ENCODE results near the gene TMEM266. TPM values are rescaled to one million over a fixed set of nuclear protein-coding genes. Genes with fewer than 3 reads are reported as not detected.
"Not testable (repeated sequence)": the region's sequence is repeated elsewhere in the genome, so short reads cannot be mapped to it uniquely, and the experiment has no call there.

The TMEM266 gene, protein sequence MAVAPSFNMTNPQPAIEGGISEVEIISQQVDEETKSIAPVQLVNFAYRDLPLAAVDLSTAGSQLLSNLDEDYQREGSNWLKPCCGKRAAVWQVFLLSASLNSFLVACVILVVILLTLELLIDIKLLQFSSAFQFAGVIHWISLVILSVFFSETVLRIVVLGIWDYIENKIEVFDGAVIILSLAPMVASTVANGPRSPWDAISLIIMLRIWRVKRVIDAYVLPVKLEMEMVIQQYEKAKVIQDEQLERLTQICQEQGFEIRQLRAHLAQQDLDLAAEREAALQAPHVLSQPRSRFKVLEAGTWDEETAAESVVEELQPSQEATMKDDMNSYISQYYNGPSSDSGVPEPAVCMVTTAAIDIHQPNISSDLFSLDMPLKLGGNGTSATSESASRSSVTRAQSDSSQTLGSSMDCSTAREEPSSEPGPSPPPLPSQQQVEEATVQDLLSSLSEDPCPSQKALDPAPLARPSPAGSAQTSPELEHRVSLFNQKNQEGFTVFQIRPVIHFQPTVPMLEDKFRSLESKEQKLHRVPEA
- total RNA-seq (under 1 TPM in 1 of 4 donors, not detected in 3; 0.09 TPM), polyA plus RNA-seq (not detected)
- long read RNA-seq, donor 1: 0 reads
- long read RNA-seq, donor 2: 0 reads
- long read RNA-seq, donor 3, partial matches to known transcripts: 0 of 2 reads
- long read RNA-seq, donor 3, other reads (novel, unspliced or antisense): 2 of 2 reads
- long read RNA-seq, donor 4: 0 reads

GRCh38 chr15:76059320-76060117 is at the start of gene TMEM266:
TMEM266 (plus strand) TSS chr15:76059985; CDS start chr15:76134264, 74,279 bp downstream.
- ATAC-seq: peak; percentile 73 to 77
- peak; percentile 28 to 78 (median 74) for DNase-seq

DNA sequence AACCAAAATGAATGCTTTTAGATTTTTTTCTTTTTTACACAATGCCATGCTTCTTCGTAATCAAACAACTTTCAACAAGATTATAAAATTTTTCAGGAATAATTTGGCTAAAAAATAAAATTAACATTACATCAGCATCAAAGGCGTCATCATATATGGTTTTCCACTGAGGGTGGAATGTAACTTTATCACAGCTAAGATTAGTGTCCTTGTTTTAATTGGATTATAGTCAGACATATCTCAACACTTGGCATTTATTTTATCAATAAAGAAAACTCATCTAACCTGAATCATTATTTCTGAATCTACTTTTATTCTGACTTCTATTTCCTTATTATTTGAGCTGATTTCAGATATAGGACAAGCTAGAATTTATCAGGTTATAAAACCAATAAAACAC is 49.2 kb upstream of the TMEM266 start:
- no peaks in the 10 kb centered on the region for H3K9me3 ChIP-seq (ENCODE audit: control insufficient read depth, low read length)
- no peak for ATAC-seq
- no peaks in the 10 kb centered on the region for H3K27me3 ChIP-seq (ENCODE audit: control insufficient read depth, insufficient read depth)
- intact Hi-C loops (cut with DNase I): no loop called here
- H3K4me1 ChIP-seq (ENCODE audit: control insufficient read depth, insufficient read depth, low read length): no peaks in the 10 kb centered on the region
- WGBS: 52% methylated on average over 2 of the region's 2 CpGs
- H3K4me3 ChIP-seq (ENCODE audit: low read length): no peak overlapping the region
- no peak for DNase-seq
- no peak overlapping the region for H3K27ac ChIP-seq (ENCODE audit: low read length)

More at GRCh38 chr15:76059320-76060117, at the start of gene TMEM266:
- WGBS: under 1% methylated on average over 107 of the region's 107 CpGs
- peak within 1 kb of the TSS; percentile 84 for H3K4me3 ChIP-seq (ENCODE audit: low read length)
- H3K9me3 ChIP-seq (ENCODE audit: control insufficient read depth, low read length): no peaks in the 10 kb centered on the region
- no peaks in the 10 kb centered on the region for H3K4me1 ChIP-seq (ENCODE audit: control insufficient read depth, insufficient read depth, low read length)
- H3K27ac ChIP-seq (ENCODE audit: low read length): no peak within 1 kb of the TSS
- intact Hi-C loops (cut with DNase I): loop anchor here in 3 of 4 donors (2.0 to 5.0 kb wide), 2 partner anchors 78 to 79 kb away; no protein-coding TSS in a partner anchor
- H3K27me3 ChIP-seq (ENCODE audit: control insufficient read depth, insufficient read depth): no peaks in the 10 kb centered on the region

DNA sequence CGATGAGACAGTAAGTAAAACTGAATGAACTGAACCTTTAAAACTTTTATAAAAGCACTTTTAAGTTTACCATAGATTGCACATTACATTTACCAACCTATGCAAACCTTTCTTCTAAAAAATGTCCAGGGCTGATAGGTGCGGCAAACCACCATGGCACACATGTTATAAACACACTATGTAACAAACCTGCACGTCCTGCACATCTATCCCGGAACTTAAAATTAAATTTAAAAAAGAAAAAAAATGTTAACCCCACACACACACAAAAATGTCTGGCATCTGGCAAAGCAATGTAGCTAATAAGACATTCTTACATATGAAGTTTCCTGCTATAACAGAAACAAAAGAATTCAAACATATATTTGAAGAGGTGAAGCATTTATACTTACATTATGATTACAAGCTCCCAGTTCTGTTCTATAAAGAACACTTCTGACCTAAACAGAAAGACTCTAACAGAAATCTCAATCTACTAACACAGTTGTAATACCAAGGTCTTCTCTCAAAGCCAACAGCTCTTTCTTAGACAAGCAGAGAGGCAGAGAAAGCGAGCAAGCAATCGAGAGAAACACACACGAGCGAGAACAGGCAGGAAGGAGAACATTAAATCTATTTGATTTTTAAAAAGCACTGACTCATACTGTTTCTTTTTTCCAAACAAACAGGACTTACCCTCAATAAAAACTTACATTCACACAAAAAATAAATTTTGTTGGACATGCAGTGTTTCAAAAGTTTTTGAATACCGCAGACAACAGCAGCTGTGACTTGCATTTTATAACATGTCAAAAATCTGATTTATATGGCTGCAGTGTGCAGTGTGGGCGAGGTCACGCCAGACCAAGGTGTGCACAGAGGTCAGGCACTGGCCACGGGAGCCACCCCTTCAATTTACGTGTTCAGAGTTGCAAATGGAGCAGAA is 47.9 kb upstream of the TMEM266 start, which contains the start of gene NRG4:
TSS of gene NRG4 (minus strand) at position 798 of the 925 bp plus-strand sequence. CDS start 1,194 bp downstream, outside the sequence.
- DNase-seq (no peak), ATAC-seq (no peak)
- 39% methylated on average over 13 of the region's 13 CpGs for WGBS
- Histone ChIP-seq H3K27me3 (ENCODE audit: control insufficient read depth, insufficient read depth) (no peaks in the 10 kb centered on the region), H3K9me3 (ENCODE audit: control insufficient read depth, low read length) (no peaks in the 10 kb centered on the region), H3K27ac (ENCODE audit: low read length) (no peak within 1 kb of the TSS), H3K4me1 (ENCODE audit: control insufficient read depth, insufficient read depth, low read length) (no peaks in the 10 kb centered on the region), H3K4me3 (ENCODE audit: low read length) (peak within 1 kb of the TSS; percentile 10)
- intact Hi-C loops (cut with DNase I): no loop called here

GRCh38 chr15:76013470-76013869 is 46.3 kb upstream of the TMEM266 start:
- H3K27ac ChIP-seq (ENCODE audit: low read length); H3K4me1 ChIP-seq (ENCODE audit: control insufficient read depth, insufficient read depth, low read length); H3K27me3 ChIP-seq (ENCODE audit: control insufficient read depth, insufficient read depth); intact Hi-C loops (cut with DNase I); H3K9me3 ChIP-seq (ENCODE audit: control insufficient read depth, low read length); DNase-seq; ATAC-seq; H3K4me3 ChIP-seq (ENCODE audit: low read length): not testable (repeated sequence)
- 95% methylated on average over 4 of the region's 4 CpGs for WGBS

DNA sequence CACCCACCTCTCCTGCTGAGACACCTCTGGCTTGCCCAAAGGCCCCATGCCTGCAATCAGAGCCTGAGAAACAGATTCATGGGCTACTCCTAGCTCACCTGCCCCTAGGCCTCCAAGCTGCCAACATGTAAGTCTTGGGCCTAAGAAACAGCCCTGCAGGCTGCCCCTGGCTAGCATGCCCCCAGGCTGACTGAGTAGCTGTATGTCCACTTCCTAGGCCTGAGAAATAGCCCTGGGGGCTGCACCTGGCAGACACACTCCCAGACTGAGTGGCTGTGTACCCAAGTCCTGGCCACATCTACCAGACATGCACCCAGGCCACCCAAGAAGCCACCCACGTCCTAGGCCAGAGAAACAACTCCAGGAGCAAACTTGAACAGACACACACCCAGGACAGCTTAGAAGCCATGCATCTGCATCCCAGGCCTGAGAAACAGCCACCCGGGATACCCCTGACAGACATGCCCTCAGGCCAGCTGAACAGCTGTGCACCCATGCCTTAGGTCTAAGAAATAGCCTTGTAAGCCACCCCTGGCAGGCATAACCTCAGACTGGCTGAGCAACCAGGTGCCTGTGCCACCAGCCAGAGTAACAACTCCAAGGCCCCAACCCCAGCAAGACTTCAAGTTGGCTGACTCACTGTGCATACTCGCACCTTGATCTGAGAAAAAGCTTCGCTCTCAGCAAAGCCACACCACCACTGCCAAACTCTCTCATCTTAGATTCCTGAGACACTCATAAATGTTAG is 35.6 kb upstream of the TMEM266 start:
- ATAC-seq: no peak
- WGBS: 82% methylated on average over 4 of the region's 4 CpGs

GRCh38 chr15:76032046-76032445 is 27.7 kb upstream of the TMEM266 start:
- Histone ChIP-seq H3K9me3 (ENCODE audit: control insufficient read depth, low read length) (no peaks in the 10 kb centered on the region), H3K27ac (ENCODE audit: low read length) (no peak overlapping the region), H3K27me3 (ENCODE audit: control insufficient read depth, insufficient read depth) (no peaks in the 10 kb centered on the region), H3K4me1 (ENCODE audit: control insufficient read depth, insufficient read depth, low read length) (no peaks in the 10 kb centered on the region), H3K4me3 (ENCODE audit: low read length) (no peak overlapping the region)
- intact Hi-C loops (cut with DNase I): no loop called here
- DNase-seq (no peak), ATAC-seq (no peak)
- WGBS: 89% methylated on average over 1 of the region's 1 CpG

More for the DNA sequence above, 35.6 kb upstream of the TMEM266 start:
- Histone ChIP-seq H3K4me1 (ENCODE audit: control insufficient read depth, insufficient read depth, low read length) (no peaks in the 10 kb centered on the region), H3K27me3 (ENCODE audit: control insufficient read depth, insufficient read depth) (no peaks in the 10 kb centered on the region), H3K27ac (ENCODE audit: low read length) (no peak overlapping the region), H3K4me3 (ENCODE audit: low read length) (no peak overlapping the region), H3K9me3 (ENCODE audit: control insufficient read depth, low read length) (peaks cover 2% of the 10 kb centered on the region)
- intact Hi-C loops (cut with DNase I): no loop called here
- peak in 1 of 3 donors; percentile 25 for DNase-seq

DNA sequence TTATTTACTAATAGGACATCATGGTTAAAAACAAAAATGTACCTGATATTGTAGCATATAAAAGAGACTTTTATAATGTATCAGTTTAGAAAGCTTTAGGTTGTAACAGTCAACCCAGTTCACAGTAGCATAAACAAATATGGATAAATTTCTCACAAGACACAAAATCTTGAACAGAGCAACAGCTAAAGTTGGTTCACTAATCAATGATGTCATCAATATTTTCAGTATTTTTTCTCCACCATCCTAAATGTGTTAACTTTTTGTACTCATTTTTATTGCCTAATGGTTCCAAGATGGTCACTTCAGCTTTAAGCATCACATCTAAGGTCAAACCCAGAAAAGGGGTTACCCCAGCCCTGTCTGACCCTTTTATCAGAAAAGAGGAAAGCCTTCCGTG is 26.3 kb upstream of the TMEM266 start:
- no peak overlapping the region for H3K4me3 ChIP-seq (ENCODE audit: low read length)
- WGBS: 80% methylated on average over 1 of the region's 1 CpG
- no peaks in the 10 kb centered on the region for H3K9me3 ChIP-seq (ENCODE audit: control insufficient read depth, low read length)
- no peaks in the 10 kb centered on the region for H3K27me3 ChIP-seq (ENCODE audit: control insufficient read depth, insufficient read depth)
- ATAC-seq: no peak
- intact Hi-C loops (cut with DNase I): no loop called here
- no peaks in the 10 kb centered on the region for H3K4me1 ChIP-seq (ENCODE audit: control insufficient read depth, insufficient read depth, low read length)
- no peak for DNase-seq
- H3K27ac ChIP-seq (ENCODE audit: low read length): no peak overlapping the region

- Histone ChIP-seq H3K9me3 (ENCODE audit: control insufficient read depth, low read length) (no peaks in the 10 kb centered on the region), H3K27ac (ENCODE audit: low read length) (no peak overlapping the region), H3K4me1 (ENCODE audit: control insufficient read depth, insufficient read depth, low read length) (no peaks in the 10 kb centered on the region), H3K27me3 (ENCODE audit: control insufficient read depth, insufficient read depth) (no peaks in the 10 kb centered on the region), H3K4me3 (ENCODE audit: low read length) (no peak overlapping the region)
- intact Hi-C loops (cut with DNase I): no loop called here
- ATAC-seq (no peak), DNase-seq (no peak)
- WGBS: 66% methylated on average over 2 of the region's 2 CpGs
Observed at GRCh38 chr15:76034111-76034510, 25.7 kb upstream of the TMEM266 start.

DNA sequence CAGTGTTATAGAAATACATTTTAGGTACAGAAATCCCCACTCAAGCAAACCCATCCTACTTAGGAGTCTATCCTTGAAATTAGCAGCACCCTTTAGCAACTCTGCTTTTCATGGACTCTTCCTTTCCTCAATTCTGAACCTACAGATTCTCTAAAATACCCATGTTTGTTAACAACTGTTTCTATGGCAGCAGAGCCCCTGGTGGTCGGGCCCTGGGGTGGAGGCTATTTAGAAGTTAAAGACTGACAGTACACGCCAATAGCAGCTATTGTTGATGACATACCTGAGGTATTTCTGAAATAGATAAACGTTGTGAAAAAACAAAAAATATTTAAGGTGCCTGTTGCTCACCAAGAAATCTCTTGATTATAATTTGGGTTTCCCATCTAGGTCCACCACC is 24.2 kb upstream of the TMEM266 start:
- no peaks in the 10 kb centered on the region for H3K27me3 ChIP-seq (ENCODE audit: control insufficient read depth, insufficient read depth)
- intact Hi-C loops (cut with DNase I): no loop called here
- peaks cover 2% of the 10 kb centered on the region for H3K9me3 ChIP-seq (ENCODE audit: control insufficient read depth, low read length)
- DNase-seq (no peak), ATAC-seq (no peak)
- no peaks in the 10 kb centered on the region for H3K4me1 ChIP-seq (ENCODE audit: control insufficient read depth, insufficient read depth, low read length)
- WGBS: 40% methylated on average over 3 of the region's 3 CpGs
- no peak overlapping the region for H3K4me3 ChIP-seq (ENCODE audit: low read length)
- no peak overlapping the region for H3K27ac ChIP-seq (ENCODE audit: low read length)
